Right lobe of liver (tissue), 6 donors: ENCODE results near the gene NEGR1. TPM values are rescaled to one million over a fixed set of nuclear protein-coding genes. Genes with fewer than 3 reads are reported as not detected.

Experiments used
- ATAC-seq, 4 donors: fragments of 200-7000 bp; cut with Tn5 transposase; one replicate each; pipeline ENCODE4 v1.9.1; 2020; ENCODE audit warnings: mild to moderate bottlenecking in 4 of 4, moderate library complexity in 4 of 4
- DNase-seq, 3 donors: peaks; one replicate each; pipeline ENCODE4 v3.0.0-alpha.2; 2020
- H3K27ac ChIP-seq, 3 donors: fragments of 200-600 bp; one replicate each; pipeline ENCODE4 v1.8.0; 2022
- H3K27me3 ChIP-seq, 2 donors: fragments of 200-600 bp; one replicate each; pipeline ENCODE4 v1.8.0; 2022
- H3K36me3 ChIP-seq, 4 donors: fragments of 200-600 bp; sonication (generic) in 1 of 4; one replicate each; pipeline versions ENCODE4 v1.5.1 to v1.8.0; 2017 to 2022; ENCODE audit warnings: control low read depth in 1 of 4
- H3K4me1 ChIP-seq, 4 donors: fragments of 200-600 bp; sonication (generic) in 1 of 4; one replicate each; pipeline versions ENCODE4 v1.5.1 to v1.8.0; 2017 to 2022; ENCODE audit warnings: control low read depth in 1 of 4
- H3K4me3 ChIP-seq, 3 donors: fragments of 200-600 bp; one replicate each; pipeline ENCODE4 v1.8.0; 2022
- H3K9me3 ChIP-seq, 4 donors: fragments of 200-600 bp; sonication (generic) in 1 of 4; one replicate each; pipeline versions ENCODE4 v1.5.1 to v1.8.0; 2017 to 2022; ENCODE audit warnings: control low read depth in 1 of 4
- POLR2A ChIP-seq: fragments of 450-650 bp; IDR thresholded peaks from one replicate; pipeline ENCODE4 v1.6.1; 2017; ENCODE audit warnings: antibody characterized with exemption, mild to moderate bottlenecking
- WGBS: methylation state at CpG from one replicate; pipeline ENCODE4 v1.1.6; 2018; ENCODE audit warnings: low coverage, low lambda C conversion rate; ENCODE audit not compliant: insufficient coverage; ENCODE audit errors: missing lambda C conversion rate; 5-methylcytosine and 5-hydroxymethylcytosine counted together
- intact Hi-C, 2 donors: fragments of 100-400 bp; cut with DNase I; formaldehyde crosslinking; loops; one replicate each; pipeline versions ENCODE4 v1.11.2 to v1.14.1; 2022
- total RNA-seq, 6 experiments: library from RNA; depleted of rRNA in 2 of 6; stranded (reverse); fragments of >200 nt in 2 of 6; fragmentation: NEBNext Ultra II Directional in 3 of 6; extraction: Animal tissue kit (Norgen Biotek cat#: 25700) in 3 of 6; gene quantifications; one replicate each; pipeline versions ENCODE4 v1.1.0 to v1.2.4, GENCODE V29; 2016 to 2023
- TF ChIP-seq, protein P1 (sequence below), 4 donors: fragments of 200-600 bp in 3 of 4; fragments of 450-650 bp in 1 of 4; IDR thresholded peaks; one replicate each; pipeline versions ENCODE4 v1.5.1 to v1.8.0; 2016 to 2022; ENCODE audit warnings: antibody characterized with exemption in 4 of 4, mild to moderate bottlenecking in 2 of 4
- donor health status: DM: no; HTN: yes; CAD: no.
- donor health status: DM: no; HTN: no; CAD: no.
- donor health status: DM: no; HTN: no; CAD: no.
- donor health status: DM: no; HTN: yes; CAD: no.
- donor health status: DM: no; HTN: yes; CAD: no.

NEGR1 gene
- total RNA-seq, 6 experiments from 2014 or later, result 0.02 to 0.31 (median 0.14) TPM

DNA sequence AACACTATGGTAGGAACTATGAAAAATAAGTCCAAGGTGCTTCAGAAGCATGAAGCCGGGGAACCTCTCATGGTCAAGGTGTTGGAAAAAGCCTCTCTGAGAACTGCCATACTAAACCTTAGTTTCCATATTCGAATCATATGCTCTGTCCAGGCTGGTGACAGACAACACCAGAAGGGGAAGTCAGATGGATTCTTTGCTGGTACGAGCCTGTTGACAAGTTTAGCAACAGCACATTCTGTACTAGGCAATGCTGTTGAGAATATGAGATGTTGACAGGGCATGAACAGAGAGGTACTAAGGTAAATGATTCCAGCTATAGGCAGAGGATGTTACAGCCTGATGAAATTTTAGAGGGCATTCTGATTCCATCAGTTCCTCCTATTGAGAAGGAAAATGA lies 740.2 kb downstream of the NEGR1 start:
- 46% methylated on average over 3 of the region's 3 CpGs for WGBS
- Histone ChIP-seq H3K4me3 (no peak overlapping the region), H3K4me1 (no peaks in the 10 kb centered on the region), H3K27ac (no peak overlapping the region), H3K36me3 (no peaks in the 10 kb centered on the region), H3K27me3 (no peaks in the 10 kb centered on the region), H3K9me3 (no peaks in the 10 kb centered on the region)
- no peak for ATAC-seq
- TF ChIP-seq, protein P1, sequence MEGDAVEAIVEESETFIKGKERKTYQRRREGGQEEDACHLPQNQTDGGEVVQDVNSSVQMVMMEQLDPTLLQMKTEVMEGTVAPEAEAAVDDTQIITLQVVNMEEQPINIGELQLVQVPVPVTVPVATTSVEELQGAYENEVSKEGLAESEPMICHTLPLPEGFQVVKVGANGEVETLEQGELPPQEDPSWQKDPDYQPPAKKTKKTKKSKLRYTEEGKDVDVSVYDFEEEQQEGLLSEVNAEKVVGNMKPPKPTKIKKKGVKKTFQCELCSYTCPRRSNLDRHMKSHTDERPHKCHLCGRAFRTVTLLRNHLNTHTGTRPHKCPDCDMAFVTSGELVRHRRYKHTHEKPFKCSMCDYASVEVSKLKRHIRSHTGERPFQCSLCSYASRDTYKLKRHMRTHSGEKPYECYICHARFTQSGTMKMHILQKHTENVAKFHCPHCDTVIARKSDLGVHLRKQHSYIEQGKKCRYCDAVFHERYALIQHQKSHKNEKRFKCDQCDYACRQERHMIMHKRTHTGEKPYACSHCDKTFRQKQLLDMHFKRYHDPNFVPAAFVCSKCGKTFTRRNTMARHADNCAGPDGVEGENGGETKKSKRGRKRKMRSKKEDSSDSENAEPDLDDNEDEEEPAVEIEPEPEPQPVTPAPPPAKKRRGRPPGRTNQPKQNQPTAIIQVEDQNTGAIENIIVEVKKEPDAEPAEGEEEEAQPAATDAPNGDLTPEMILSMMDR (IDR thresholded peaks at IDR 0.05), result no peak
- TF ChIP-seq POLR2A, result no peak
- DNase-seq, result no peak
- intact Hi-C loops, result no loop called here

DNA sequence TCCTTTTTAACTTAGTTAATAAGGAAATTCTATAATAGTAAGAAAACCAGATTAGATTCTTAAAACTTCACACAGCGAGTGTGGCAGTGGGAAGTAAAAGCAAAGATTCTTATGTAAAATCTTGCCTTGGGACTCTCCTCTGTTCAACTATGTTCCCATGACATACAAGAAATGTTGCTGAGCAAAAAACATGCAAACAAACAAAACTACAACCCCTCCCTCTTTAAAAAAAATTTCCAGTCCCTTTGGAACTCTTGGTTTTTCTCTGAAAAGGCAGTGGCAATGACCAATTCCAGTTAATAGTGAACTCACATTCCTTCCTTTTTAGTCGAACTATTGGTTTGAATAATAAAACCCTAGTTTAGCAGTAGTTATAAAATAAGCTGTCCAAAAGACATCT lies 748.4 kb downstream of the NEGR1 start:
- DNase-seq (no peak), ATAC-seq (no peak)
- peaks cover 0 to 6% of the 10 kb centered on the region in 2 donors for H3K27me3 ChIP-seq
- 60% methylated on average over 2 of the region's 2 CpGs for WGBS
- no peaks in the 10 kb centered on the region for H3K9me3 ChIP-seq
- TF ChIP-seq, protein P1 (IDR thresholded peaks at IDR 0.05), result no peak
- TF ChIP-seq POLR2A, result no peak
- H3K4me3 ChIP-seq, result no peak overlapping the region
- intact Hi-C loops, result no loop called here
- no peaks in the 10 kb centered on the region for H3K4me1 ChIP-seq
- no peak overlapping the region for H3K27ac ChIP-seq
- no peaks in the 10 kb centered on the region for H3K36me3 ChIP-seq

DNA sequence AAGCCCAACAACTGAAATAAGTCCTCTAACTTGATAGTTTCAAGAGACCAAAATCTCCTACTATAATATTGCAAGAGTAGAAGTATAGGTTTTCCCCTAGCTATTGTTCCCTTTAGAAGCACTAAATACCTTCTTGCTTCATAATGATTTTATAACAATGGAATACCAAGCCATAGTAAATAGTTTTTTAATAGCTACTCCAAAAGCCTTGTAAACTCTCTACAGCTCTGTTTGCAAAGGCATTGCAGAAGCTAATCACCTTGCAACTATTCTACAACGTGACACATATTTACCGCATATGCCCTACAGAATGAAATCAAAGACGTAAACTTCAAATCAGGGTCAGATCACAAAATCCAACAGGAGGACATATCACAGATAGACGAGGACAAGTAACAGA lies 750.0 kb downstream of the NEGR1 start:
- Histone ChIP-seq H3K4me1 (no peaks in the 10 kb centered on the region), H3K4me3 (no peak overlapping the region), H3K27me3 (peaks cover 0 to 6% of the 10 kb centered on the region in 2 donors), H3K36me3 (no peaks in the 10 kb centered on the region), H3K27ac (no peak overlapping the region), H3K9me3 (no peaks in the 10 kb centered on the region)
- intact Hi-C loops, result no loop called here
- DNase-seq (no peak), ATAC-seq (no peak)
- TF ChIP-seq POLR2A, result no peak
- TF ChIP-seq, protein P1 (IDR thresholded peaks at IDR 0.05), result no peak
- 68% methylated on average over 4 of the region's 4 CpGs for WGBS

DNA sequence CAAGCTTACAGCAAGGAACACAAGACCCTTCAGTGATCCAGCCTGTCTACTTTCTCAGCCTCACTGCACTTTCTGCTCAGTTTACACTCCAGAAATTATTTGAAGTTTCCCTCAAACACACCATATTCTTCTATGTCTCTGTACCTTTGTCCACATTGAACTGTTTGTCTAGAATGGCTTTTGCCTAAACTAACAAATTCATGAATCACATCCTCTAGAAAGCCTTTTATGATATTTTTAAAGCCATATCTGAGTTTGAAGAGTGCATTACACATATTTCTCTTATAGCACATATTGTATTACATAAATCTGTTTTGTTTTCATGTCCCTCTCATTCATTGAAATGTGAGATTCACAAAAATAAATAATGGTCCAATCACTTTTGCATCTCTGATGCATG lies 755.5 kb downstream of the NEGR1 start:
- no peak for TF ChIP-seq POLR2A

DNA sequence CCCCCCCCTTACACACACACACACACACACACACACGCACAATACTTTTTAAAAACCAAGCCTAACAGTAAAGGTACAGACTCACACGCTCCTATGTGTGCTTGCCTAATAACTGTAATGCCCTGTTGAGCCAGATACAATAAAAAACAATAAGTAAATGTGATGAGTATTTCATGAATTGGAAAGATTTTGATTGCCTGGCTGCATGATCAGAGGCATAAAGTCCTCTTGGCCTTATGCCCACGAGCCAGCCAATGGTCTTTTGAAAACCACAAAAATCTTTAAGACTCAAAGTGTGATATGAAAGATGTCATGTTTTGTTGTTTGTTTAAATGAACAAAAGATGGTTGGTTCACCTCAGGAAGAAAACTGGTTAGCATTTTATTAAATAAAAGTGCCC lies 759.6 kb downstream of the NEGR1 start:
- WGBS, result 40% methylated on average over 3 of the region's 3 CpGs
- DNase-seq (no peak), ATAC-seq (no peak)
- intact Hi-C loops, result no loop called here
- Histone ChIP-seq H3K4me3 (no peak overlapping the region), H3K27me3 (no peaks in the 10 kb centered on the region), H3K4me1 (no peaks in the 10 kb centered on the region), H3K36me3 (no peaks in the 10 kb centered on the region), H3K9me3 (no peaks in the 10 kb centered on the region), H3K27ac (no peak overlapping the region)
- no peak for TF ChIP-seq POLR2A
- TF ChIP-seq, protein P1 (IDR thresholded peaks at IDR 0.05), result no peak

More for the DNA sequence above, 755.5 kb downstream of the NEGR1 start:
- DNase-seq, result no peak
- ATAC-seq, result no peak
- Histone ChIP-seq H3K9me3 (no peaks in the 10 kb centered on the region), H3K36me3 (no peaks in the 10 kb centered on the region), H3K27ac (no peak overlapping the region), H3K4me3 (no peak overlapping the region), H3K27me3 (peaks cover 0 to 6% of the 10 kb centered on the region in 2 donors), H3K4me1 (no peaks in the 10 kb centered on the region)
- intact Hi-C loops, result no loop called here
